ENCODE results near the gene OR9Q1.
A peak's percentile ranks its signal among the peaks of the same experiment; 100 is the strongest.

The OR9Q1 gene

GRCh38 chr11:58039589-58039988, 15.9 kb downstream of the OR9Q1 start:
- no peak for DNase-seq

- DNase-seq: no peak
Measured at GRCh38 chr11:58043379-58043778, 19.7 kb downstream of the OR9Q1 start.

- no peak for DNase-seq
Measured at GRCh38 chr11:58046231-58046630, 22.6 kb downstream of the OR9Q1 start.

- no peak for DNase-seq
Measured at GRCh38 chr11:58047818-58048217, 24.1 kb downstream of the OR9Q1 start.

GRCh38 chr11:58055806-58056401, 32.2 kb downstream of the OR9Q1 start:
- DNase-seq: no peak

- no peak for DNase-seq
Measured at GRCh38 chr11:58057481-58057880, 33.8 kb downstream of the OR9Q1 start.

- DNase-seq: peak; percentile 55
Measured at GRCh38 chr11:58058276-58059006, 34.8 kb downstream of the OR9Q1 start.

- no peak for DNase-seq
Measured at GRCh38 chr11:58059007-58059350, 35.3 kb downstream of the OR9Q1 start.

- no peak for DNase-seq
Measured at GRCh38 chr11:58060535-58060934, 36.9 kb downstream of the OR9Q1 start.

- no peak for DNase-seq
Measured at GRCh38 chr11:58060939-58061672, 37.4 kb downstream of the OR9Q1 start.

GRCh38 chr11:58061813-58062212, 38.1 kb downstream of the OR9Q1 start:
- no peak for DNase-seq

GRCh38 chr11:58067685-58068084, 44.0 kb downstream of the OR9Q1 start:
- no peak for DNase-seq

- DNase-seq: no peak
Measured at GRCh38 chr11:58068655-58069054, 45.0 kb downstream of the OR9Q1 start.

- DNase-seq: no peak
Measured at GRCh38 chr11:58070585-58070984, 46.9 kb downstream of the OR9Q1 start.

GRCh38 chr11:58075781-58076180, 52.1 kb downstream of the OR9Q1 start:
- no peak for DNase-seq

GRCh38 chr11:58086528-58086927, 62.8 kb downstream of the OR9Q1 start:
- DNase-seq: no peak

GRCh38 chr11:58097437-58097836, 73.8 kb downstream of the OR9Q1 start:
- DNase-seq: no peak

GRCh38 chr11:58121096-58121495, 97.4 kb downstream of the OR9Q1 start:
- DNase-seq: no peak

- no peak for DNase-seq
Measured at GRCh38 chr11:58125469-58125868, 101.8 kb downstream of the OR9Q1 start, which contains the start of gene OR9I1. TSS of gene OR9I1 (minus strand) at chr11:58125530. CDS start at chr11:58119444, 6,086 bp downstream.

GRCh38 chr11:58127350-58127749, 103.7 kb downstream of the OR9Q1 start:
- DNase-seq: no peak

- no peak for DNase-seq
Measured at GRCh38 chr11:58133309-58134076, 109.8 kb downstream of the OR9Q1 start.

- DNase-seq: no peak
Measured at GRCh38 chr11:58134151-58134550, 110.5 kb downstream of the OR9Q1 start.

GRCh38 chr11:58135171-58135570, 111.5 kb downstream of the OR9Q1 start:
- no peak for DNase-seq
